ENCODE measurements around the gene DHX32.
"Not testable (repeated sequence)": the region's sequence is repeated elsewhere in the genome, so short reads cannot be mapped to it uniquely, and the experiment has no call there.

DHX32 gene

GRCh38 chr10:125881192-125881591 lies at the start of gene DHX32:
DHX32 (minus strand) TSS chr10:125881292; CDS start chr10:125880824, 468 bp downstream.
- DNase-seq (ENCODE audit: low read depth), result no peak

GRCh38 chr10:125929618-125930017 lies 48.5 kb upstream of the DHX32 start:
- DNase-seq (ENCODE audit: low read depth), result no peak

GRCh38 chr10:125928928-125929585 lies 48.0 kb upstream of the DHX32 start:
- no peak for DNase-seq (ENCODE audit: low read depth)

- DNase-seq (ENCODE audit: low read depth), result not testable (repeated sequence)
Measured at GRCh38 chr10:125927265-125927664, 46.2 kb upstream of the DHX32 start.

- DNase-seq (ENCODE audit: low read depth), result no peak
Measured at GRCh38 chr10:125926247-125926646, 45.2 kb upstream of the DHX32 start.

- no peak for DNase-seq (ENCODE audit: low read depth)
Measured at GRCh38 chr10:125925262-125925834, 44.3 kb upstream of the DHX32 start.

GRCh38 chr10:125921643-125922306 lies 40.7 kb upstream of the DHX32 start:
- not testable (repeated sequence) for DNase-seq (ENCODE audit: low read depth)

- not testable (repeated sequence) for DNase-seq (ENCODE audit: low read depth)
Measured at GRCh38 chr10:125917704-125918361, 36.7 kb upstream of the DHX32 start.

- no peak for DNase-seq (ENCODE audit: low read depth)
Measured at GRCh38 chr10:125916977-125917376, 35.9 kb upstream of the DHX32 start.

- not testable (repeated sequence) for DNase-seq (ENCODE audit: low read depth)
Measured at GRCh38 chr10:125913277-125913676, 32.2 kb upstream of the DHX32 start.

GRCh38 chr10:125911990-125912389 lies 30.9 kb upstream of the DHX32 start:
- no peak for DNase-seq (ENCODE audit: low read depth)

GRCh38 chr10:125911145-125911544 lies 30.1 kb upstream of the DHX32 start:
- DNase-seq (ENCODE audit: low read depth), result no peak

- not testable (repeated sequence) for DNase-seq (ENCODE audit: low read depth)
Measured at GRCh38 chr10:125909491-125909890, 28.4 kb upstream of the DHX32 start.

GRCh38 chr10:125908813-125909212 lies 27.7 kb upstream of the DHX32 start:
- DNase-seq (ENCODE audit: low read depth), result not testable (repeated sequence)

GRCh38 chr10:125907598-125907997 lies 26.5 kb upstream of the DHX32 start:
- DNase-seq (ENCODE audit: low read depth), result not testable (repeated sequence)

- DNase-seq (ENCODE audit: low read depth), result not testable (repeated sequence)
Measured at GRCh38 chr10:125905069-125905994, 24.2 kb upstream of the DHX32 start.

GRCh38 chr10:125903135-125903640 lies 22.1 kb upstream of the DHX32 start:
- DNase-seq (ENCODE audit: low read depth), result not testable (repeated sequence)

- not testable (repeated sequence) for DNase-seq (ENCODE audit: low read depth)
Measured at GRCh38 chr10:125900963-125901362, 19.9 kb upstream of the DHX32 start.

GRCh38 chr10:125897317-125897716 lies 16.2 kb upstream of the DHX32 start:
- not testable (repeated sequence) for DNase-seq (ENCODE audit: low read depth)

- peak; percentile 68 for DNase-seq (ENCODE audit: low read depth)
Measured at GRCh38 chr10:125896088-125896934, 15.2 kb upstream of the DHX32 start, which contains the start of gene FANK1. FANK1 (plus strand) TSS chr10:125896564; CDS start chr10:125896643, 79 bp downstream.

Measured in stimulated activated CD4-positive, alpha-beta T cell treated with anti-CD3 and anti-CD28 coated beads, Interleukin-2, amount 100 ng/mL, for 4 hours (primary cell).